ENCODE results near the gene LARP4B. TPM values are rescaled to one million over a fixed set of nuclear protein-coding genes. Genes with fewer than 3 reads are reported as not detected.

Gene LARP4B
- total RNA-seq, 5 donors from 2014 or later (not counting 1 experiment from before 2014, with no cell fraction given) = 77.2 to 108 (median 94.0) TPM

DNA sequence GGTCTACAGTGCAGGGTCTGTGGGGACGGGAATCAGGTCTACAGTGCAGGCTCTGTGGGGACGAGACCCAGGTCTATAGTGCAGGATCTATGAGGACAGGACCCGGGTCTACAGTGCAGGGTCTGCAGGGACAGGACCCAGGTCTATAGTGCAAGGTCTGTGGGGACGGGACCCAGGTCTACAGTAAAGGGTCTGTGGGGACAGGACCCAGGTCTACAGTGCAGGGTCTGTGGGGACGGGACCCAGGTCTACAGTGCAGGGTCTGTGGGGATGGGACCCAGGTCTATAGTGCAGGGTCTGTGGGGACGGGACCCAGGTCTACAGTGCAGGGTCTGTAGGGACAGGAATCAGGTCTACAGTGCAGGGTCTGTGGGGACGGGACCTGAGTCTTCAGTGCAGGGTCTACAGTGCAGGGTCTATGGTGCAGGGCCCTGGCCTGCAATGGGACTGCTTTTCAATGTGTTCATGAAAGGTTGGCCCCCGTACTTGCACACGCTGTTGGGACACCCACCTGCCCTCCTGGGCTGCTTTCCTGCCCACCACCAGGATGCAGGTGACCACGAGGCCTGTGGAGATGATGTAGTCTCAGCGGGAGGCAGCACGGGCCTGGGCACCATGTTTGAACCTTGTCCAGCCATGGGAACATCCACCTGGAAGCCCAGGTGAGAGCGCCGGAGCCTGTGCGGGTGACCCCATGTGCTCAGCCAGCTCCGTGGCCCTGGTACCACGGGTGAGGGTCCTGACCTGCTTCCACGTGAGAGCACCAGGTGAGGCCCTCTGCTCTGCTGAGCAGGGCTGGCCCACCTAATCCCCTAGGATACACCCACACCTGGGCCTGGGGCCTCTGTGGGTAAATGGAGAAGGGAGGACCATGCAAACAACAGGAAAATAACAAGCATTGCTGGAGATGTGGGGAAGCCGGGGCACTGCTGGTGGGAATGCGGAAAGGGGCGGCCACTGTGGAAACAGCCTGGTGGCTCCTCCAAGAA lies 150.7 kb downstream of the LARP4B start:
- Mint-ChIP-seq H3K4me1 (peaks cover 0 to 3% (median 0%) of the 10 kb centered on the region in 3 donors), H3K4me3 (no peak overlapping the region), H3K36me3 (no peaks in the 10 kb centered on the region), H3K27ac (no peak overlapping the region), H3K27me3 (peaks cover 11 to 41% of the 10 kb centered on the region in 2 donors), H3K9me3 (no peaks in the 10 kb centered on the region)
- H3K36me3 ChIP-seq (ENCODE audit: control insufficient read depth in 2 of 2, extremely low read depth in 1 of 2, insufficient read depth in 1 of 2, low read length in 1 of 2) = no peaks in the 10 kb centered on the region
- CTCF ChIA-PET = no interaction called here
- 89% methylated on average over 19 of the region's 21 CpGs for WGBS (ENCODE audit: insufficient coverage)
- no peaks in the 10 kb centered on the region for H3K9me3 ChIP-seq
- DNase-seq = peak in 1 of 35 experiments; percentile 22
- H3K27ac ChIP-seq (ENCODE audit: low read length) = no peak overlapping the region
- no peak overlapping the region for H3K4me3 ChIP-seq (ENCODE audit: control insufficient read depth in 1 of 2, extremely low read depth in 1 of 2, low read length in 1 of 2)
- POLR2A ChIA-PET = no interaction called here
- peaks cover 0 to 6% of the 10 kb centered on the region in 2 experiments for H3K4me1 ChIP-seq (ENCODE audit: control insufficient read depth in 1 of 2, extremely low read depth in 1 of 2, insufficient read depth in 2 of 2, low read length in 2 of 2)
- H3K27me3 ChIP-seq (replicated peaks in 1 of 2; ENCODE audit: control insufficient read depth in 2 of 2, extremely low read depth in 1 of 2, insufficient read depth in 2 of 2, low read length in 1 of 2) = peaks cover 5 to 61% of the 10 kb centered on the region in 2 experiments
- ATAC-seq (replicated peaks in 1 of 4) = no peak

DNA sequence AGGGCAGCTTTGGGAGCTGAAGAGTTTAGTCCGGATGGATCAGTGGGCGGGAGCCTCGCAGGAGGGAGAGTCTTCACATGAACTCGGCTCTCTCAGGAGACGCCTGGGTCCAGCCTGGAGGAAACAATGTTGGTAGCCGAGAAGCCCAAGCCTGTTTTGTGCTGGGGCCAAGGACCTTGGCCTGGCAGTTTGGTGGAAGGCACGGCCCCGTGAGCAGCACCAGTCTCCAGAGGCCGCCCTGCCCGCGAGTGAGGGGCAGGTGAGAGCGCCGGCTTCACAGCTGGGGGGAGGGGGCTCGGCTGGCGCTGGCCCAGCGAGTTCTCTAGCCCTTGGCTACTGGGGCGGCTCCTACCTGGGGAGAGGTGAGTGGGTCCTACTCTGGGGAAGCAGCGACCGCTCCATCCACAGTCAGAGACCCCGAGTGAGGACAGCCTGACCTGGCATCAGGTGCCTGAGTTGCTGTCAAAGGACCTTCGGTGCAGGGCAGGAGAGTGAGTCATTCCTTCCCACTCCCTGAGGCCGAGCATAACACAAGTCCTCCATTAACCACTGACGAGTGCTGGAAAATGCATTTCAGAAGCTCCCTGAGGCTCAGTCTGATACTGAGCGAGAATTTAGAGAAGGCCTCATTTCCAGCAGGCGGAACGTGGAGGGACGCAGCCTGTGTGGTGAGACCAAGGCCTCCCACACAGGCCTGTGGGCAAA lies 152.7 kb downstream of the LARP4B start:
- 74% methylated on average over 23 of the region's 27 CpGs for WGBS (ENCODE audit: insufficient coverage)
- CTCF ChIA-PET = no interaction called here
- ATAC-seq (replicated peaks in 1 of 4) (no peak), DNase-seq (no peak)
- no peaks in the 10 kb centered on the region for H3K9me3 Mint-ChIP-seq
- POLR2A ChIA-PET = no interaction called here
- peaks cover 11 to 33% of the 10 kb centered on the region in 2 donors for H3K27me3 Mint-ChIP-seq
- H3K36me3 Mint-ChIP-seq = no peaks in the 10 kb centered on the region
- H3K4me1 ChIP-seq (ENCODE audit: control insufficient read depth in 1 of 2, extremely low read depth in 1 of 2, insufficient read depth in 2 of 2, low read length in 2 of 2) = no peaks in the 10 kb centered on the region
- H3K27ac ChIP-seq (ENCODE audit: low read length) = no peak overlapping the region
- H3K36me3 ChIP-seq (ENCODE audit: control insufficient read depth in 2 of 2, extremely low read depth in 1 of 2, insufficient read depth in 1 of 2, low read length in 1 of 2) = no peaks in the 10 kb centered on the region
- H3K27me3 ChIP-seq (replicated peaks in 1 of 2; ENCODE audit: control insufficient read depth in 2 of 2, extremely low read depth in 1 of 2, insufficient read depth in 2 of 2, low read length in 1 of 2) = peaks cover 3 to 45% of the 10 kb centered on the region in 2 experiments
- H3K4me3 Mint-ChIP-seq = no peak overlapping the region
- no peak overlapping the region for H3K27ac Mint-ChIP-seq
- H3K4me3 ChIP-seq (ENCODE audit: control insufficient read depth in 1 of 2, extremely low read depth in 1 of 2, low read length in 1 of 2) = no peak overlapping the region
- H3K9me3 ChIP-seq = no peaks in the 10 kb centered on the region
- peaks cover 0 to 3% (median 0%) of the 10 kb centered on the region in 3 donors for H3K4me1 Mint-ChIP-seq

DNA sequence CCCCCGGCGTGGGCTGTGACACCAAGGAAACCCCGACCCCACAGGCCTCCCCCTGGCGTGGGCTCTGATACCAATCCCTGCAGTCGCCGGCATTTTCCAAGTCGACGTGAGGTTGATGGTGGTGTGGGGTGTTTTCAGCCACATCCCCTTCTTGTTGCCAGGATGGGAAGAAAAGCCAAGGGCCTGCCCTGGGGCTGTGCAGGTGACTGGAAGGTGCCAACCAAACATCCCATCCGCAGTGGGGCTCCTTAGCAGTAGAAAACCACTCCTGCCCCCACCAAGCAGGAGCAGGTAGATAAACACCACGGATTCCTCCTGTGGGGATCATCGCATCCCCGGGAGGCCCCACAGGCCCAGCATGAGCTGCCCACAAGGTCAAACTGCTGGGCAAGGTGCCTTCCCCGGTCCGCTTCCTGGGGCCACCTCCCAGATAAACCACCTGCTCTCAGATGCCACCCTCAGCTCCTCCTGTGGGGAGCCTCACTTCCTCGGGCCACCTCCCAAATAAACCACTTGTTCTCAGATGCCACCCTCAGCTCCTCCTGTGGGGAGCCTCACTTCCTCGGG lies 153.5 kb downstream of the LARP4B start:
- CTCF ChIA-PET = no interaction called here
- 62% methylated on average over 11 of the region's 16 CpGs for WGBS (ENCODE audit: insufficient coverage)

DNA sequence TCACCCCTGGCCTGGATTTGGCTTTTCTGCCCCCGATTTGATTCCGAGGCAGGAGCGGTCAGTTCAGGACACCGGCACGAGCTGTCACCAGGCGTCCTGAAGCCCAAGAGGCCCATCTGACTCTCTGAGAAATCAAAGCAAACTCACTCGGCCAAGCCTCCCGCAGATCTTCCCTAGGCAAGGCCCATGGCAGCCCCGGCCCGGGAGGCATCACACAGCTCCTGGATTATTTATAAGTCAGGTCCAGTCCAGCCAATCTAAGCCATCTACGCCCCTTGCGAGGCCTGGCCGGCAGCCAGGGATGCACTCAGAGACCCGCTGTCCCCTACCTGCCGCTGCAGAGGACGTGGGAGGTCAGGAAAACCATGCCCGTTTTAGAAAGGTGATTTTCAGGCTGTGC lies 154.7 kb downstream of the LARP4B start:
- H3K4me3 ChIP-seq (ENCODE audit: control insufficient read depth in 1 of 2, extremely low read depth in 1 of 2, low read length in 1 of 2) = no peak overlapping the region
- no peak overlapping the region for H3K27ac Mint-ChIP-seq
- no peak overlapping the region for H3K27ac ChIP-seq (ENCODE audit: low read length)
- H3K27me3 Mint-ChIP-seq = peaks cover 6 to 20% of the 10 kb centered on the region in 2 donors
- no peak overlapping the region for H3K4me3 Mint-ChIP-seq
- ATAC-seq (replicated peaks in 1 of 4) = no peak
- no peaks in the 10 kb centered on the region for H3K9me3 ChIP-seq
- H3K4me1 ChIP-seq (ENCODE audit: control insufficient read depth in 1 of 2, extremely low read depth in 1 of 2, insufficient read depth in 2 of 2, low read length in 2 of 2) = no peaks in the 10 kb centered on the region
- no peaks in the 10 kb centered on the region for H3K4me1 Mint-ChIP-seq
- H3K27me3 ChIP-seq (replicated peaks in 1 of 2; ENCODE audit: control insufficient read depth in 2 of 2, extremely low read depth in 1 of 2, insufficient read depth in 2 of 2, low read length in 1 of 2) = peaks cover 0 to 31% of the 10 kb centered on the region in 2 experiments
- POLR2A ChIA-PET = no interaction called here
- H3K9me3 Mint-ChIP-seq = no peaks in the 10 kb centered on the region
- no peaks in the 10 kb centered on the region for H3K36me3 Mint-ChIP-seq
- CTCF ChIA-PET = no interaction called here
- no peak for DNase-seq
- no peaks in the 10 kb centered on the region for H3K36me3 ChIP-seq (ENCODE audit: control insufficient read depth in 2 of 2, extremely low read depth in 1 of 2, insufficient read depth in 1 of 2, low read length in 1 of 2)
- 96% methylated on average over 17 of the region's 17 CpGs for WGBS (ENCODE audit: insufficient coverage)

More for the DNA sequence above, 153.5 kb downstream of the LARP4B start:
- POLR2A ChIA-PET = no interaction called here
- Mint-ChIP-seq H3K4me1 (peaks cover 0 to 3% (median 0%) of the 10 kb centered on the region in 3 donors), H3K36me3 (no peaks in the 10 kb centered on the region), H3K27me3 (peaks cover 11 to 31% of the 10 kb centered on the region in 2 donors), H3K27ac (no peak overlapping the region), H3K4me3 (no peak overlapping the region), H3K9me3 (no peaks in the 10 kb centered on the region)
- no peak overlapping the region for H3K4me3 ChIP-seq (ENCODE audit: control insufficient read depth in 1 of 2, extremely low read depth in 1 of 2, low read length in 1 of 2)
- ATAC-seq (replicated peaks in 1 of 4) (no peak), DNase-seq (no peak)
- H3K27me3 ChIP-seq (replicated peaks in 1 of 2; ENCODE audit: control insufficient read depth in 2 of 2, extremely low read depth in 1 of 2, insufficient read depth in 2 of 2, low read length in 1 of 2) = peaks cover 3 to 39% of the 10 kb centered on the region in 2 experiments
- no peaks in the 10 kb centered on the region for H3K36me3 ChIP-seq (ENCODE audit: control insufficient read depth in 2 of 2, extremely low read depth in 1 of 2, insufficient read depth in 1 of 2, low read length in 1 of 2)
- H3K27ac ChIP-seq (ENCODE audit: low read length) = no peak overlapping the region
- no peaks in the 10 kb centered on the region for H3K4me1 ChIP-seq (ENCODE audit: control insufficient read depth in 1 of 2, extremely low read depth in 1 of 2, insufficient read depth in 2 of 2, low read length in 2 of 2)
- H3K9me3 ChIP-seq = no peaks in the 10 kb centered on the region

DNA sequence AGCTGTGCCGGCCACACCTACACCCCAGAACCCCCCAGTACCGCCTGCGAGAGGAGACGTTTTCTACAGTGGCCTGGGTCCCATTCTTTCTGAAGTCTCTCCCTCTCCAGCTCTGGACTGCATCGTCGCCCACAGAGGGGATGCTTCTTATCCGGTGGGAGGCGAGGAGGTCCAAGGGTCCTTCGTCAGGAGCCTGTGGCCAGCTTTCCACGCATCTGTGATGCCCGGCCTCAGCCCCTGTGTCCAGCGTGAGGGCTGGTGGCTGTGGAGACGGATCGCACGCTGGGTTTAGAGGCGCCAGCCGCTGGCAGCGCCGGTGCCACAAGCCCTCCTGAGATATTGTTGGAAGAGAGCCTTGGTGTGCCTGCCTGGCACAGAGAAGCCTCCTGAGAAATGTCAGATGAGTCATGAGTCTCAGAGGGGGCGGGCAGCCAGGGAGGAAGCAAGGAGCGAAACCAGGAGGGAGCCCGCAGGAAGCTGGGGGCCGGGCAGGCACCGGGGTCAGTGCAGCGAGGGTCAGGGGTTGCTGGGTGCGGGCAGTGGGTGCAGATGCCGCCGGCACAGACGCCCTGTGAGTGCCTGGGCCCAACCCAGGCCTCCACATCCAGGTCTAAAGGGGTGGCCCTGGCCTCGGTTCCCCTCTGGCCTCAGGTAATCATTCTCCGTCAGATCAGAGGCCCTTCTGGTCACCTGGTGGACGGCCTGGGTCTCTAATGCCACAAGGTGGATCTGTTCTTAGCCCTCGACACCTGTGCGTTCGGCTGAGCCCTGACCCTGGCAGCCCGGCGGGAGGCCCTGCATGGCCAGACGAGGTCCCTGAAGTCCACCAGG lies 156.0 kb downstream of the LARP4B start:
- Histone ChIP-seq H3K27me3 (replicated peaks in 1 of 2; ENCODE audit: control insufficient read depth in 2 of 2, extremely low read depth in 1 of 2, insufficient read depth in 2 of 2, low read length in 1 of 2) (peaks cover 0 to 22% of the 10 kb centered on the region in 2 experiments), H3K4me1 (ENCODE audit: control insufficient read depth in 1 of 2, extremely low read depth in 1 of 2, insufficient read depth in 2 of 2, low read length in 2 of 2) (no peaks in the 10 kb centered on the region), H3K36me3 (ENCODE audit: control insufficient read depth in 2 of 2, extremely low read depth in 1 of 2, insufficient read depth in 1 of 2, low read length in 1 of 2) (no peaks in the 10 kb centered on the region), H3K27ac (ENCODE audit: low read length) (no peak overlapping the region), H3K4me3 (ENCODE audit: control insufficient read depth in 1 of 2, extremely low read depth in 1 of 2, low read length in 1 of 2) (no peak overlapping the region), H3K9me3 (no peaks in the 10 kb centered on the region)
- Mint-ChIP-seq H3K4me3 (no peak overlapping the region), H3K36me3 (no peaks in the 10 kb centered on the region), H3K4me1 (no peaks in the 10 kb centered on the region), H3K27ac (no peak overlapping the region), H3K9me3 (no peaks in the 10 kb centered on the region), H3K27me3 (peaks cover 0 to 9% of the 10 kb centered on the region in 2 donors)
- ATAC-seq (replicated peaks in 1 of 4) (no peak), DNase-seq (no peak)
- WGBS (ENCODE audit: insufficient coverage) = 83% methylated on average over 33 of the region's 38 CpGs
- POLR2A ChIA-PET = no interaction called here
- CTCF ChIA-PET = no interaction called here

Measured in T-cell (primary cell).